SK-N-SH treated with all-trans-retinoic acid at 6 μM for 48 hours (cell line): Measurements from ENCODE around the gene CCDC167.

Experiments used
- ATAC-seq: fragments of 200-7000 bp; cut with Tn5 transposase; 3 replicates; pipeline ENCODE4 v1.9.1; 2020; ENCODE audit warnings: mild to moderate bottlenecking, moderate library complexity
- ARNTL ChIP-seq: fragments of 450-650 bp; formaldehyde crosslinking; IDR thresholded peaks from 2 replicates; pipeline ENCODE4 v1.5.0; 2020; ENCODE audit warnings: low read depth, mild to moderate bottlenecking, moderate library complexity, borderline replicate concordance
- BACH2 ChIP-seq: fragments of 250-450 bp; sonication (Bioruptor Pico); IDR thresholded peaks from 2 replicates; pipeline ENCODE4 v1.9.0; 2021; ENCODE audit warnings: mild to moderate bottlenecking, borderline replicate concordance
- CSDC2 ChIP-seq: fragments of 250-450 bp; sonication (Bioruptor Pico); IDR thresholded peaks from 2 replicates; pipeline ENCODE4 v1.5.0; 2020; ENCODE audit warnings: mild to moderate bottlenecking, moderate library complexity
- ESRRG ChIP-seq: fragments of 250-450 bp; sonication (Bioruptor Pico); IDR thresholded peaks from 2 replicates; pipeline ENCODE4 v1.6.1; 2021; ENCODE audit warnings: mild to moderate bottlenecking
- GLIS3 ChIP-seq: fragments of 250-450 bp; sonication (Bioruptor Pico); IDR thresholded peaks from 2 replicates; pipeline ENCODE4 v1.5.0; 2020; ENCODE audit warnings: mild to moderate bottlenecking, moderate library complexity
- ISL1 ChIP-seq: fragments of 250-450 bp; sonication (Bioruptor Pico); IDR thresholded peaks from 2 replicates; pipeline ENCODE4 v2.1.2; 2022; ENCODE audit warnings: mild to moderate bottlenecking, moderate library complexity
- OSR1 ChIP-seq: fragments of 250-450 bp; sonication (Bioruptor Pico); IDR thresholded peaks from 2 replicates; pipeline ENCODE4 v1.8.0; 2022; ENCODE audit warnings: moderate library complexity, mild to moderate bottlenecking, inconsistent platforms
- PPARA ChIP-seq: fragments of 250-450 bp; sonication (Bioruptor Pico); IDR thresholded peaks from 2 replicates; pipeline ENCODE4 v1.5.0; 2020; ENCODE audit warnings: mild to moderate bottlenecking, borderline replicate concordance
- RARB ChIP-seq: fragments of 250-450 bp; sonication (Bioruptor Pico); IDR thresholded peaks from 2 replicates; pipeline ENCODE4 v1.8.0; 2021; ENCODE audit warnings: mild to moderate bottlenecking, moderate library complexity
- SNAI2 ChIP-seq: fragments of 250-450 bp; sonication (Bioruptor Pico); IDR thresholded peaks from 2 replicates; pipeline ENCODE4 v1.5.0; 2020; ENCODE audit warnings: mild to moderate bottlenecking, moderate library complexity
- TCF4 ChIP-seq: fragments of 250-450 bp; sonication (Bioruptor Pico); IDR thresholded peaks from 2 replicates; pipeline ENCODE4 v1.8.0; 2021; ENCODE audit warnings: mild to moderate bottlenecking, moderate library complexity, borderline replicate concordance
- TOX ChIP-seq: fragments of 250-450 bp; sonication (Bioruptor Pico); IDR thresholded peaks from 2 replicates; pipeline ENCODE4 v1.8.0; 2021; ENCODE audit warnings: mild to moderate bottlenecking, moderate library complexity, borderline replicate concordance
- ZC3H10 ChIP-seq: fragments of 250-450 bp; sonication (Bioruptor Pico); IDR thresholded peaks from 2 replicates; pipeline ENCODE4 v1.5.1; 2021; ENCODE audit warnings: mild to moderate bottlenecking, moderate library complexity
- ZFP3 ChIP-seq: fragments of 250-450 bp; sonication (Bioruptor Pico); IDR thresholded peaks from 2 replicates; pipeline ENCODE4 v1.5.0; 2020; ENCODE audit warnings: mild to moderate bottlenecking, moderate library complexity
- ZFP30 ChIP-seq: fragments of 450-650 bp; formaldehyde crosslinking; IDR thresholded peaks from 2 replicates; pipeline ENCODE4 v1.5.0; 2022; ENCODE audit warnings: mild to moderate bottlenecking, moderate library complexity
- ZNF565 ChIP-seq: fragments of 450-650 bp; formaldehyde crosslinking; conservative IDR thresholded peaks from 2 replicates; pipeline ENCODE4 v1.5.0; 2020; ENCODE audit warnings: low read depth, mild to moderate bottlenecking, moderate library complexity
- ZNF70 ChIP-seq: fragments of 450-650 bp; formaldehyde crosslinking; IDR thresholded peaks from 2 replicates; pipeline ENCODE4 v1.5.0; 2020; ENCODE audit warnings: mild to moderate bottlenecking, moderate library complexity
- ZNF8 ChIP-seq: fragments of 450-650 bp; formaldehyde crosslinking; IDR thresholded peaks from 2 replicates; pipeline ENCODE4 v1.5.0; 2020; ENCODE audit warnings: mild to moderate bottlenecking, moderate library complexity
- TF ChIP-seq, protein P1 (sequence below): fragments of 250-450 bp; sonication (Bioruptor Pico); IDR thresholded peaks from 2 replicates; pipeline ENCODE4 v1.5.0; 2020; ENCODE audit warnings: mild to moderate bottlenecking, moderate library complexity
- TF ChIP-seq, protein P2 (sequence below): fragments of 250-450 bp; sonication (Bioruptor Pico); IDR thresholded peaks from 2 replicates; pipeline ENCODE4 v1.8.0; 2021; ENCODE audit warnings: low read depth, mild to moderate bottlenecking, moderate library complexity, borderline replicate concordance
- TF ChIP-seq, protein P3 (sequence below): fragments of 250-450 bp; sonication (Bioruptor Pico); IDR thresholded peaks from 2 replicates; pipeline ENCODE4 v1.8.0; 2020; ENCODE audit warnings: mild to moderate bottlenecking, moderate library complexity, borderline replicate concordance
- TF ChIP-seq, protein P4 (sequence below): fragments of 250-450 bp; sonication (Bioruptor Pico); IDR thresholded peaks from 2 replicates; pipeline ENCODE4 v1.5.1; 2020; ENCODE audit warnings: low read depth, mild to moderate bottlenecking, moderate library complexity

CCDC167 gene

DNA sequence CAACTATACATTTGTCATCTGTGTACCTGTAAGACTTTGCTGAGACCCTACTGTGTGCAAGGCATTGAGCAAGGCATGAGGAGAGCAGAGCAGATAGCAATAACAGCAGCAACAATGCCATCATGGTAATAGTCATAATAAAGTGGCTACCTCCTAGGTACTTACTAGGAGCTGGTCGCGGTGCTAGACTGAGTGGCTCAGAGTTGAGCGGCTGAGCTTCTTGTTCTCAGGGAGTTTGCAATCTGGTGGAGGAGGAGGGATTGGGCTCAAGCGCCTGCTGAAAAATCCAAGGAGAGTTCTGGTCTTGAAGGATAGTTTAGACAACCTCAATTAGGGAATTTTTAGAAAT lies 25.3 kb upstream of the CCDC167 start (continued):
- TF ChIP-seq, protein P1, sequence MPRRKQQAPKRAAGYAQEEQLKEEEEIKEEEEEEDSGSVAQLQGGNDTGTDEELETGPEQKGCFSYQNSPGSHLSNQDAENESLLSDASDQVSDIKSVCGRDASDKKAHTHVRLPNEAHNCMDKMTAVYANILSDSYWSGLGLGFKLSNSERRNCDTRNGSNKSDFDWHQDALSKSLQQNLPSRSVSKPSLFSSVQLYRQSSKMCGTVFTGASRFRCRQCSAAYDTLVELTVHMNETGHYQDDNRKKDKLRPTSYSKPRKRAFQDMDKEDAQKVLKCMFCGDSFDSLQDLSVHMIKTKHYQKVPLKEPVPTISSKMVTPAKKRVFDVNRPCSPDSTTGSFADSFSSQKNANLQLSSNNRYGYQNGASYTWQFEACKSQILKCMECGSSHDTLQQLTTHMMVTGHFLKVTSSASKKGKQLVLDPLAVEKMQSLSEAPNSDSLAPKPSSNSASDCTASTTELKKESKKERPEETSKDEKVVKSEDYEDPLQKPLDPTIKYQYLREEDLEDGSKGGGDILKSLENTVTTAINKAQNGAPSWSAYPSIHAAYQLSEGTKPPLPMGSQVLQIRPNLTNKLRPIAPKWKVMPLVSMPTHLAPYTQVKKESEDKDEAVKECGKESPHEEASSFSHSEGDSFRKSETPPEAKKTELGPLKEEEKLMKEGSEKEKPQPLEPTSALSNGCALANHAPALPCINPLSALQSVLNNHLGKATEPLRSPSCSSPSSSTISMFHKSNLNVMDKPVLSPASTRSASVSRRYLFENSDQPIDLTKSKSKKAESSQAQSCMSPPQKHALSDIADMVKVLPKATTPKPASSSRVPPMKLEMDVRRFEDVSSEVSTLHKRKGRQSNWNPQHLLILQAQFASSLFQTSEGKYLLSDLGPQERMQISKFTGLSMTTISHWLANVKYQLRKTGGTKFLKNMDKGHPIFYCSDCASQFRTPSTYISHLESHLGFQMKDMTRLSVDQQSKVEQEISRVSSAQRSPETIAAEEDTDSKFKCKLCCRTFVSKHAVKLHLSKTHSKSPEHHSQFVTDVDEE (CRISPR knock-in tag), result no peak
- TF ChIP-seq ZFP3 (CRISPR knock-in tag), result no peak
- TF ChIP-seq, protein P2, sequence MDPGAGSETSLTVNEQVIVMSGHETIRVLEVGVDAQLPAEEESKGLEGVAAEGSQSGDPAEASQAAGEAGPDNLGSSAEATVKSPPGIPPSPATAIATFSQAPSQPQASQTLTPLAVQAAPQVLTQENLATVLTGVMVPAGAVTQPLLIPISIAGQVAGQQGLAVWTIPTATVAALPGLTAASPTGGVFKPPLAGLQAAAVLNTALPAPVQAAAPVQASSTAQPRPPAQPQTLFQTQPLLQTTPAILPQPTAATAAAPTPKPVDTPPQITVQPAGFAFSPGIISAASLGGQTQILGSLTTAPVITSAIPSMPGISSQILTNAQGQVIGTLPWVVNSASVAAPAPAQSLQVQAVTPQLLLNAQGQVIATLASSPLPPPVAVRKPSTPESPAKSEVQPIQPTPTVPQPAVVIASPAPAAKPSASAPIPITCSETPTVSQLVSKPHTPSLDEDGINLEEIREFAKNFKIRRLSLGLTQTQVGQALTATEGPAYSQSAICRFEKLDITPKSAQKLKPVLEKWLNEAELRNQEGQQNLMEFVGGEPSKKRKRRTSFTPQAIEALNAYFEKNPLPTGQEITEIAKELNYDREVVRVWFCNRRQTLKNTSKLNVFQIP (CRISPR knock-in tag), result no peak
- no peak for TF ChIP-seq ZNF8
- no peak for TF ChIP-seq ZNF70

DNA sequence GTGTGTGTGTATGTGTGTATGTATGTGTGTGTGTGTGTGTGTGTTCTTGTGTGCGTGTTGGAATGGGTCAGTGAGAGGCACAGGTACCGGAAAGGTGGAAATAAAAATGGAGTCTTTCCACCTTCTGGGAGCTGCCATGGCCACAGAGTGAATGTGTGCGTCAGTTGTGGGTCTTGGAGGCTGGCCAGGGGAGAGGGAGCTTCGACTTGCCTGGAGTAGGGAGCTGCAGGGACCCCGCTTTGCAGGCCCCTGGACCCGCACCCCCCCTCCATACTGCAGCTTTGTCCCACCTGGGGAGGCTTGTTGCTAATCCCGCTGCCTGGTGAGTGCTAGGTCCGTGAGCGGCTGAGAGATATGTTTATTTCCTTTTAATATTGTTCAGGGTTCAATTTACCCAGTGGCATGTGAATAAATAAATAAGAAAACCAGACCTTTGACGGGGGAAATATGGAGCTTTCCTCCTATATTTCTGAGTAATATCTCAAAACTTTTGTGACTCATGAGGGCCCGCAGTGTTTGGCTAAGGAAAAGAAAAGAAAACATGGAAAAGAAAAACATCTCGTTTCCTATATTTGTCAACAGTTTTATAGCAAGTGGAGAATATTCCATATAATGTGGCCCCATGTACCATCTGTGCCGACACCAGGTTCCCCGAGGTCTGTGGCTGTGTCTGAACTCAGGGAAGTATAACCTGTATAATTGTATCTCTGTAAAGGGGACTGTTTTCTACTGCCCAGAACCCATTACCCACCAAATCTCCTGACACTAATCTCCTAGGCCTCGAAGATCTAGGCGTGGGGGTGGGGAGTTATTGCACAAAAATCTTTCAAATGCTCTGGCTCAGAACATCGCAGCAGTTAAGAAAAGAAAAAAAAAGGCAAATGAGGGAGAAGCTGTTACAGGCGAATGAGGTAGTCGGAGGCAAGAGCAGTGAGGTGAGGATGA lies 24.6 kb upstream of the CCDC167 start:
- TF ChIP-seq TOX (CRISPR knock-in tag), result no peak
- TF ChIP-seq, protein P3, sequence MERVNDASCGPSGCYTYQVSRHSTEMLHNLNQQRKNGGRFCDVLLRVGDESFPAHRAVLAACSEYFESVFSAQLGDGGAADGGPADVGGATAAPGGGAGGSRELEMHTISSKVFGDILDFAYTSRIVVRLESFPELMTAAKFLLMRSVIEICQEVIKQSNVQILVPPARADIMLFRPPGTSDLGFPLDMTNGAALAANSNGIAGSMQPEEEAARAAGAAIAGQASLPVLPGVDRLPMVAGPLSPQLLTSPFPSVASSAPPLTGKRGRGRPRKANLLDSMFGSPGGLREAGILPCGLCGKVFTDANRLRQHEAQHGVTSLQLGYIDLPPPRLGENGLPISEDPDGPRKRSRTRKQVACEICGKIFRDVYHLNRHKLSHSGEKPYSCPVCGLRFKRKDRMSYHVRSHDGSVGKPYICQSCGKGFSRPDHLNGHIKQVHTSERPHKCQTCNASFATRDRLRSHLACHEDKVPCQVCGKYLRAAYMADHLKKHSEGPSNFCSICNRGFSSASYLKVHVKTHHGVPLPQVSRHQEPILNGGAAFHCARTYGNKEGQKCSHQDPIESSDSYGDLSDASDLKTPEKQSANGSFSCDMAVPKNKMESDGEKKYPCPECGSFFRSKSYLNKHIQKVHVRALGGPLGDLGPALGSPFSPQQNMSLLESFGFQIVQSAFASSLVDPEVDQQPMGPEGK, result no peak
- TF ChIP-seq ISL1 (CRISPR knock-in tag), result no peak
- TF ChIP-seq OSR1 (CRISPR knock-in tag), result no peak
- no peak for TF ChIP-seq ARNTL (CRISPR knock-in tag)
- no peak for TF ChIP-seq GLIS3
- no peak for TF ChIP-seq ZNF70
- TF ChIP-seq RARB (CRISPR knock-in tag), result no peak
- TF ChIP-seq, protein P2 (CRISPR knock-in tag), result no peak
- no peak for TF ChIP-seq ZFP30 (CRISPR knock-in tag)
- TF ChIP-seq ZC3H10 (CRISPR knock-in tag), result no peak
- no peak for TF ChIP-seq CSDC2 (CRISPR knock-in tag)
- TF ChIP-seq ZNF8, result no peak
- TF ChIP-seq, protein P4, sequence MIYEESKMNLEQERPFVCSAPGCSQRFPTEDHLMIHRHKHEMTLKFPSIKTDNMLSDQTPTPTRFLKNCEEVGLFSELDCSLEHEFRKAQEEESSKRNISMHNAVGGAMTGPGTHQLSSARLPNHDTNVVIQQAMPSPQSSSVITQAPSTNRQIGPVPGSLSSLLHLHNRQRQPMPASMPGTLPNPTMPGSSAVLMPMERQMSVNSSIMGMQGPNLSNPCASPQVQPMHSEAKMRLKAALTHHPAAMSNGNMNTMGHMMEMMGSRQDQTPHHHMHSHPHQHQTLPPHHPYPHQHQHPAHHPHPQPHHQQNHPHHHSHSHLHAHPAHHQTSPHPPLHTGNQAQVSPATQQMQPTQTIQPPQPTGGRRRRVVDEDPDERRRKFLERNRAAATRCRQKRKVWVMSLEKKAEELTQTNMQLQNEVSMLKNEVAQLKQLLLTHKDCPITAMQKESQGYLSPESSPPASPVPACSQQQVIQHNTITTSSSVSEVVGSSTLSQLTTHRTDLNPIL (CRISPR knock-in tag), result no peak
- TF ChIP-seq BACH2 (CRISPR knock-in tag), result no peak
- no peak for TF ChIP-seq ZNF565 (CRISPR knock-in tag)
- no peak for TF ChIP-seq ESRRG (CRISPR knock-in tag)
- no peak for ATAC-seq

DNA sequence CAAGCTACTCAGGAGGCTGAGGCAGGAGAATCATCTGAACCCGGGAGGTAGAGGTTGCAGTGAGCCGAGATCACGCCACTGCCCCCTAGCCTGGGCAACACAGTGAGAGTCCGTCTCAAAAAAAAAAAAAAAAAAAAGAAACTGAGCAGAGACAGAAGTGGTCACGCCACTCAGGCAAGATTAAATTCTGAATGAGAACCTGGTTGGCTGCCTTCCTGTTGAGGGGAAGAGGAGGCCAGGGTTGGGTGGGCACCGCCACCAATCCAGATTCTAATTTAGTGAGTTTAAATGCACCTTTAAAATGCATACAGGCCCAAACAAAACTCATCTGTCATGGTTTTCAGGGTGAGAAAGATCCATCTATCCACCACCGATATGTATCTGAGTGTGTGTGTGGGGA lies 23.7 kb upstream of the CCDC167 start:
- ATAC-seq, result no peak
- TF ChIP-seq ZC3H10 (CRISPR knock-in tag) (no peak), ZNF70 (no peak), ZFP30 (CRISPR knock-in tag) (no peak), TCF4 (CRISPR knock-in tag) (no peak), SNAI2 (CRISPR knock-in tag) (no peak), CSDC2 (CRISPR knock-in tag) (no peak), ISL1 (CRISPR knock-in tag) (no peak), BACH2 (CRISPR knock-in tag) (no peak), ZNF8 (no peak), OSR1 (CRISPR knock-in tag) (no peak), ARNTL (CRISPR knock-in tag) (no peak), PPARA (CRISPR knock-in tag) (no peak), TOX (CRISPR knock-in tag) (no peak), RARB (CRISPR knock-in tag) (no peak)
- TF ChIP-seq, protein P3, result no peak
- TF ChIP-seq, protein P4 (CRISPR knock-in tag), result no peak
